ENCODE measurements around the gene EFCAB11.

DNA sequence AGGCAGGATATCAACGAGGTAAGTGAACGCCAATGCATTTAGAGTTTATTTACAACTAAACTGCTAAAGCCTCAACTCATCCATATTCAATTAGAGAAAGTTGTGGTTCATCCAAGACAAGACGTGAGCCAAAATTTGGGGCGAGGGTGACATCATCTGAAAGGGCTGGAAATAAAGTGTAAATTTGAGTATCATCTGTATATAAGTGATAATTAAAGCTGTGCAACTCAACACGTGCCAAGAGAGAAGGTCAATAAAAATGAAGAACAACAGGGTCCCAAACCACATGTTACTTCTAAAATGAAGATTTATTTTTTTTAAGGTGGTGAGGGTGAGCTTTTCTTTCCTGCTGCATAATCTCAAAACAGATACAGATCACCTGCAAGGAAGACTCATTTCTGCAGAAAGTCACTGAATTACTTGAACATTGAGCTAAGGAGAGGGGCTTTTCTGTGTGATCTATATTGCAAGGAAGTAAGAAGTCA is 203.6 kb downstream of the EFCAB11 start:
- TF ChIP-seq, protein P1, sequence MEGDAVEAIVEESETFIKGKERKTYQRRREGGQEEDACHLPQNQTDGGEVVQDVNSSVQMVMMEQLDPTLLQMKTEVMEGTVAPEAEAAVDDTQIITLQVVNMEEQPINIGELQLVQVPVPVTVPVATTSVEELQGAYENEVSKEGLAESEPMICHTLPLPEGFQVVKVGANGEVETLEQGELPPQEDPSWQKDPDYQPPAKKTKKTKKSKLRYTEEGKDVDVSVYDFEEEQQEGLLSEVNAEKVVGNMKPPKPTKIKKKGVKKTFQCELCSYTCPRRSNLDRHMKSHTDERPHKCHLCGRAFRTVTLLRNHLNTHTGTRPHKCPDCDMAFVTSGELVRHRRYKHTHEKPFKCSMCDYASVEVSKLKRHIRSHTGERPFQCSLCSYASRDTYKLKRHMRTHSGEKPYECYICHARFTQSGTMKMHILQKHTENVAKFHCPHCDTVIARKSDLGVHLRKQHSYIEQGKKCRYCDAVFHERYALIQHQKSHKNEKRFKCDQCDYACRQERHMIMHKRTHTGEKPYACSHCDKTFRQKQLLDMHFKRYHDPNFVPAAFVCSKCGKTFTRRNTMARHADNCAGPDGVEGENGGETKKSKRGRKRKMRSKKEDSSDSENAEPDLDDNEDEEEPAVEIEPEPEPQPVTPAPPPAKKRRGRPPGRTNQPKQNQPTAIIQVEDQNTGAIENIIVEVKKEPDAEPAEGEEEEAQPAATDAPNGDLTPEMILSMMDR (IDR thresholded peaks at IDR 0.05; ENCODE audit: low read depth, low read length) = no peak
- TF ChIP-seq POLR2A (IDR thresholded peaks at IDR 0.05; ENCODE audit: extremely low read depth, insufficient read length) (no peak), MYC (IDR thresholded peaks at IDR 0.05; ENCODE audit: low read depth, low read length) (no peak)
